Effector memory CD4-positive, alpha-beta T cell (primary cell): ENCODE results near the gene SDCCAG8.

ENCODE experiments used
- DNase-seq, 3 donors: peaks; one replicate each; pipeline ENCODE4 v3.0.0-alpha.2; 2020
- H3K27ac ChIP-seq: 2 replicates; pipeline ENCODE4 v1.7.0; 2013; ENCODE audit warnings: mild to moderate bottlenecking, low read length, moderate library complexity; ENCODE audit not compliant: insufficient read depth, poor library complexity, severe bottlenecking
- H3K27me3 ChIP-seq: replicated peaks from 2 replicates; pipeline ENCODE4 v1.7.0; 2013; ENCODE audit warnings: mild to moderate bottlenecking, low read length; ENCODE audit not compliant: insufficient read depth, control insufficient read depth, poor library complexity, severe bottlenecking
- H3K36me3 ChIP-seq: 2 replicates; pipeline ENCODE4 v1.7.0; 2013; ENCODE audit warnings: mild to moderate bottlenecking, low read length, moderate library complexity; ENCODE audit not compliant: control insufficient read depth, insufficient read depth
- H3K4me1 ChIP-seq: 2 replicates; pipeline ENCODE4 v1.7.0; 2013; ENCODE audit warnings: low read length, mild to moderate bottlenecking; ENCODE audit not compliant: control insufficient read depth, insufficient read depth, poor library complexity, severe bottlenecking
- H3K4me3 ChIP-seq: 2 replicates; pipeline ENCODE4 v1.7.0; 2013; ENCODE audit warnings: low read length, low read depth, mild to moderate bottlenecking; ENCODE audit not compliant: insufficient read depth, poor library complexity, severe bottlenecking
- H3K9me3 ChIP-seq: 2 replicates; pipeline ENCODE4 v1.7.0; 2013; ENCODE audit warnings: mild to moderate bottlenecking, low read length, moderate library complexity; ENCODE audit not compliant: control insufficient read depth

The SDCCAG8 gene

GRCh38 chr1:243253926-243254232 is 2.0 kb upstream of the SDCCAG8 start:
- Histone ChIP-seq H3K4me1 (peaks cover 11% of the 10 kb centered on the region), H3K27me3 (no peaks in the 10 kb centered on the region), H3K4me3 (peak overlapping the region; percentile 76), H3K9me3 (no peaks in the 10 kb centered on the region), H3K27ac (peak overlapping the region; percentile 93), H3K36me3 (no peaks in the 10 kb centered on the region)
- no peak for DNase-seq

- H3K4me3 ChIP-seq: peak overlapping the region; percentile 80
- peak overlapping the region; percentile 93 for H3K27ac ChIP-seq
- no peaks in the 10 kb centered on the region for H3K27me3 ChIP-seq
- H3K36me3 ChIP-seq: no peaks in the 10 kb centered on the region
- DNase-seq: peak; percentile 45 to 54 (median 47)
- H3K9me3 ChIP-seq: no peaks in the 10 kb centered on the region
- peaks cover 11% of the 10 kb centered on the region for H3K4me1 ChIP-seq
Observed at GRCh38 chr1:243254233-243254926, 1.5 kb upstream of the SDCCAG8 start.

GRCh38 chr1:243254927-243255790 is 682 bp upstream of the SDCCAG8 start, which contains the start of gene CEP170:
Gene CEP170, minus strand, starts transcription at chr1:243255281. Its CDS starts 30,001 bp downstream, at chr1:243225280.
- Histone ChIP-seq H3K4me1 (peaks cover 11% of the 10 kb centered on the region), H3K36me3 (no peaks in the 10 kb centered on the region), H3K4me3 (peak within 1 kb of the TSS; percentile 80), H3K9me3 (no peaks in the 10 kb centered on the region), H3K27me3 (no peaks in the 10 kb centered on the region), H3K27ac (peak within 1 kb of the TSS; percentile 93)
- peak; percentile 82 to 85 (median 85) for DNase-seq

- H3K27ac ChIP-seq: peak overlapping the region; percentile 93
Observed at GRCh38 chr1:243256590-243256989, 749 bp downstream of the SDCCAG8 start.

DNA sequence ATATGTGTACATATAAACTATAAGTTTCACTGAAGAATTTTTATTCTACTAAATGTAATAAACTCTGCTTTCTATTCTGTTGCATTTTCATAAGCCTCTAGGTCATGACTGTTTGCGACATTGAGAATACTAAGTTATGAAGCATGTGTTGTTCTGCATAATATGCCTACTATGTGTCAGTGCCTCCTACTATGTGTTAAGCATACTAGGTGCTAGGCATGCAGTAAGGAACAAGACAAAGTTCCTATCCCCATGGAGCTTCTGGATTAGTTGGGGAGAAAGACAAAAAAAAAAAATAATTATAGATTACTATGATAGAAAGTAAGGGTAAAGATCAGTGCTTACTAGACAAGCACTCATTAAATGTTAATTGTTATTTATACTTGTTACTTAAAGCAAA is 1.3 kb downstream of the SDCCAG8 start:
- Histone ChIP-seq H3K4me1 (peaks cover 11% of the 10 kb centered on the region), H3K9me3 (no peaks in the 10 kb centered on the region), H3K27ac (no peak overlapping the region), H3K27me3 (no peaks in the 10 kb centered on the region), H3K4me3 (no peak overlapping the region), H3K36me3 (no peaks in the 10 kb centered on the region)
- DNase-seq: no peak

More at GRCh38 chr1:243256590-243256989, 749 bp downstream of the SDCCAG8 start:
- no peak for DNase-seq
- no peaks in the 10 kb centered on the region for H3K36me3 ChIP-seq
- peaks cover 11% of the 10 kb centered on the region for H3K4me1 ChIP-seq
- no peaks in the 10 kb centered on the region for H3K27me3 ChIP-seq
- peak overlapping the region; percentile 80 for H3K4me3 ChIP-seq
- no peaks in the 10 kb centered on the region for H3K9me3 ChIP-seq

DNA sequence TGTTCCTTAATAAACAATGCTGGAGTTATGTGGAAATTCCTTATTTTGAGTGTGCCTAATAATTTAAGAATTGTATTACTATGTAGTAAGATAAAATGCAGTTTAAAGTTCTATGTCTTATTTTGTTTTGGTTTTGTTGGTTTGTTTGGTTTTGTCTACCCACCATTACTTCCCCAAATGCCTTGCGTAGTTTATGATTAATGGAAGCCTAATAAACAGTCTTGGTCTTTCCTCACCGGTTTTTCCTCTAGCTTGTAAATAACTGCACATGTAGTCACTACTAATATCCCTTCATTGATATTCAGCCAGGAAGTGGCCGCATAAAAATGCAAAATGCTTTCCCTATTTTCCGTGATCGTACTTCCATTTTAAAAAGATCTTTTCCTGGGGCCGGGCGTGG is 2.9 kb downstream of the SDCCAG8 start:
- Histone ChIP-seq H3K27ac (no peak overlapping the region), H3K4me3 (no peak overlapping the region), H3K4me1 (peaks cover 6% of the 10 kb centered on the region), H3K9me3 (no peaks in the 10 kb centered on the region), H3K27me3 (no peaks in the 10 kb centered on the region), H3K36me3 (no peaks in the 10 kb centered on the region)
- no peak for DNase-seq

GRCh38 chr1:243260221-243260880 is 4.5 kb downstream of the SDCCAG8 start:
- Histone ChIP-seq H3K4me3 (no peak overlapping the region), H3K36me3 (no peaks in the 10 kb centered on the region), H3K27ac (no peak overlapping the region), H3K4me1 (peaks cover 6% of the 10 kb centered on the region), H3K9me3 (no peaks in the 10 kb centered on the region), H3K27me3 (no peaks in the 10 kb centered on the region)
- DNase-seq: no peak

DNA sequence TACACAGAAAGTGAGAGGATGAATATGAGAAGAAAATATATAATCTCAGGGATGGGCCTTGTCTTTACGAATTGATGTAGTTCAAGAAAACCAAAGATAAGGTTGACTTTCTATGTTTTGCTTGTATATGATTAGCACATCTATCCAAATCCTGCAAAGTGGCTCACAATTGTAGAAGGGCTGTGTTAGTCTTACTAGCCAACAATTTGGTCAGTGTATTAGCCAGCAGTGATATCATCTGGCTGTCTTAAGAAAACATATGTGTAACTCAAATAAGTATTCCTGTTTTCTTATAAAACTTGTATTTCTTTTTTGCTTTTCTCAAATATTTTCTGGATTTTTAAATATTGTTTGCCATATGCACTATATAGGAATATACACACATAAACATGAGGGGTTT is 5.5 kb downstream of the SDCCAG8 start:
- H3K27me3 ChIP-seq: no peaks in the 10 kb centered on the region
- H3K4me1 ChIP-seq: peaks cover 2% of the 10 kb centered on the region
- DNase-seq: no peak
- no peaks in the 10 kb centered on the region for H3K36me3 ChIP-seq
- H3K9me3 ChIP-seq: no peaks in the 10 kb centered on the region
- H3K4me3 ChIP-seq: no peak overlapping the region
- no peak overlapping the region for H3K27ac ChIP-seq

DNA sequence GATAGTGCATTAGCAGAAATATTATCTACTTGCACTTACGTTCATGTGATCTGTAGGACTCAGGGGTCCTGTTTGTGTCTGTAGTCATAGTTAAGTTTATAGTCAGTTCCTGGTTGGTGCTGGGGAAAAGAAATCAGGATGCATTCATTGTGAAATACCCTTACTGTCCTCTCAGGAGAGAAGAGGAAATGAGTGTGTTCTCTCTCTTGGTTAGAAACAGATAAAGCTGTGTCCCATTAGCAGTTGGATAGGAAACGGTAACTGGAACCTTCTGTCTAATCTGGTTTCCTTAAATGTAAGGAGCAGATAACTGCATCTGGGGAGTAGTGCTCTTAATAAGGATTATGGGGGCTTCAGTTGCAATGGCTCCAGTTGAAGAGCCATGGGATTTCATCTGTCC is 8.9 kb downstream of the SDCCAG8 start:
- no peaks in the 10 kb centered on the region for H3K4me1 ChIP-seq
- H3K9me3 ChIP-seq: no peaks in the 10 kb centered on the region
- no peak for DNase-seq
- H3K27ac ChIP-seq: no peak overlapping the region
- H3K36me3 ChIP-seq: no peaks in the 10 kb centered on the region
- H3K4me3 ChIP-seq: no peak overlapping the region
- no peaks in the 10 kb centered on the region for H3K27me3 ChIP-seq

- DNase-seq: no peak
- no peaks in the 10 kb centered on the region for H3K4me1 ChIP-seq
- no peak overlapping the region for H3K27ac ChIP-seq
Observed at GRCh38 chr1:243266231-243266630, 10.4 kb downstream of the SDCCAG8 start.

More at GRCh38 chr1:243266231-243266630, 10.4 kb downstream of the SDCCAG8 start:
- H3K36me3 ChIP-seq: peaks cover 7% of the 10 kb centered on the region
- no peaks in the 10 kb centered on the region for H3K9me3 ChIP-seq
- no peak overlapping the region for H3K4me3 ChIP-seq
- H3K27me3 ChIP-seq: no peaks in the 10 kb centered on the region
